ENCODE measurements around the gene TMEM40. TPM values are rescaled to one million over a fixed set of nuclear protein-coding genes. Genes with fewer than 3 reads are reported as not detected.

Gene TMEM40
- total RNA-seq, 1 experiment from 2014 or later = not detected

GRCh38 chr3:12708584-12709192 lies 50.4 kb downstream of the TMEM40 start:
- no peak overlapping the region for H4K91ac ChIP-seq (ENCODE audit: insufficient read length, low read depth, low read length)
- no peak overlapping the region for H3K23ac ChIP-seq (ENCODE audit: insufficient read length, low read depth, low read length)
- no peaks in the 10 kb centered on the region for H3K79me1 ChIP-seq (ENCODE audit: insufficient read depth, low read depth, low read length, poor library complexity, severe bottlenecking)
- no peak overlapping the region for H3K4me2 ChIP-seq (ENCODE audit: insufficient read depth, insufficient read length, low read length)
- H4K5ac ChIP-seq (ENCODE audit: insufficient read length, low read depth, low read length) = no peak overlapping the region
- no peaks in the 10 kb centered on the region for H3K9me3 ChIP-seq (ENCODE audit: control insufficient read depth, low read depth, low read length)
- no peak overlapping the region for H3K9ac ChIP-seq (ENCODE audit: extremely low read depth, insufficient read length, low read length)
- no peak overlapping the region for H2AK5ac ChIP-seq (ENCODE audit: insufficient read length, low read length)
- no peak overlapping the region for H3K4me3 Mint-ChIP-seq
- H3K27me3 Mint-ChIP-seq (ENCODE audit: low read depth) = peaks cover 12% of the 10 kb centered on the region
- no peak overlapping the region for H4K8ac ChIP-seq (replicated peaks; ENCODE audit: insufficient read length, low read depth, low read length)
- no peak overlapping the region for H2BK120ac ChIP-seq (ENCODE audit: low read depth, low read length, poor library complexity, severe bottlenecking)
- no peak overlapping the region for H2BK5ac ChIP-seq (ENCODE audit: insufficient read length, low read length)
- no peaks in the 10 kb centered on the region for H3K27me3 ChIP-seq (ENCODE audit: insufficient read depth, low read length)
- H3K27ac Mint-ChIP-seq = no peak overlapping the region; a peak in 1 of 7 replicates
- H2BK12ac ChIP-seq (ENCODE audit: insufficient read length, low read depth, low read length) = no peak overlapping the region
- no peak for TF ChIP-seq CTCF (conservative IDR thresholded peaks at IDR 0.05)
- H3K4ac ChIP-seq (ENCODE audit: low read depth, low read length) = no peak overlapping the region
- no peak overlapping the region for H3K14ac ChIP-seq (ENCODE audit: insufficient read depth, low read length)
- H3K23me2 ChIP-seq (ENCODE audit: insufficient read length, low read depth, low read length, poor library complexity, severe bottlenecking) = no peaks in the 10 kb centered on the region
- H2BK15ac ChIP-seq (ENCODE audit: low read depth, low read length) = no peak overlapping the region
- no peaks in the 10 kb centered on the region for H3K4me1 ChIP-seq (ENCODE audit: insufficient read depth, low read length)
- WGBS (ENCODE audit: extremely low coverage, insufficient read length, low lambda C conversion rate) = no CpG with 5 or more reads among the region's 6 CpGs
- H3T11ph ChIP-seq (ENCODE audit: low read length) = no peak overlapping the region
- H3K18ac ChIP-seq (ENCODE audit: insufficient read length, low read depth, low read length) = no peak overlapping the region
- no peaks in the 10 kb centered on the region for H4K20me1 ChIP-seq (ENCODE audit: control insufficient read depth, insufficient read depth, insufficient read length)
- H2BK20ac ChIP-seq (ENCODE audit: low read depth, low read length, poor library complexity, severe bottlenecking) = no peak overlapping the region
- H3K4me1 Mint-ChIP-seq = peaks cover 0 to 5% of the 10 kb centered on the region in 2 experiments; a peak in 1 of 4 replicates
- H3K27ac ChIP-seq (ENCODE audit: insufficient read length, low read depth, low read length) = no peak overlapping the region
- no peak overlapping the region for H2AFZ ChIP-seq (ENCODE audit: low read length)
- no peaks in the 10 kb centered on the region for H3K79me2 ChIP-seq (ENCODE audit: insufficient read depth, low read length)
- H3K56ac ChIP-seq (ENCODE audit: insufficient read length, low read depth, low read length) = no peak overlapping the region
- DNase-seq = no peak
- H3K36me3 Mint-ChIP-seq (ENCODE audit: insufficient read depth in 1 of 3, low read depth in 3 of 3) = no peaks in the 10 kb centered on the region
- H3K9me3 Mint-ChIP-seq = no peaks in the 10 kb centered on the region

All from H9 (cell line).